B cell (primary cell): Measurements from ENCODE around the gene MVB12B. TPM values are rescaled to one million over a fixed set of nuclear protein-coding genes. Genes with fewer than 3 reads are reported as not detected.

Experiments
- ATAC-seq: fragments of 200-7000 bp; cut with Tn5 transposase; one replicate; pipeline ENCODE4 v1.10.0; 2021; ENCODE audit warnings: low read depth, mild to moderate bottlenecking, moderate number of reproducible peaks, moderate library complexity
- CTCF ChIA-PET: fragments of 350-600 bp; sonication (Branson Sonifier 250); formaldehyde crosslinking; loops from one replicate; lab custom pipeline; 2021; ENCODE audit warnings: antibody characterized with exemption, inconsistent platforms; lab: Charles Lee
- POLR2A ChIA-PET: fragments of 350-600 bp; sonication (Branson Sonifier 250); formaldehyde crosslinking; loops from one replicate; lab custom pipeline; 2021; ENCODE audit warnings: antibody characterized with exemption; lab: Charles Lee
- DNase-seq: peaks from one replicate; pipeline ENCODE4 v3.0.0; 2013
- H2AFZ ChIP-seq: 2 replicates; pipeline ENCODE4 v1.6.1; 2012; ENCODE audit warnings: mild to moderate bottlenecking, low read depth, low read length; ENCODE audit not compliant: insufficient read depth, poor library complexity, severe bottlenecking
- H3K27ac ChIP-seq, 2 donors: 1 replicate in 1 of 2; 2 replicates in 1 of 2; pipeline ENCODE4 v1.5.1; 2012 to 2013; ENCODE audit warnings: low read length in 2 of 2, mild to moderate bottlenecking in 2 of 2, moderate library complexity in 1 of 2
- H3K27me3 ChIP-seq, 4 experiments: fragments of 200-600 bp in 1 of 4; sonication (generic) in 1 of 4; replicated peaks in 1 of 4; 1 replicate in 2 of 4; 2 replicates in 2 of 4; pipeline versions ENCODE4 v1.6.1 to v1.7.0; 2013 to 2016; ENCODE audit warnings: low read length in 3 of 4, mild to moderate bottlenecking in 2 of 4, mixed read lengths in 1 of 4, moderate library complexity in 1 of 4; ENCODE audit not compliant: insufficient read depth in 4 of 4, control insufficient read depth in 3 of 4; ENCODE audit errors: control extremely low read depth in 1 of 4
- H3K36me3 ChIP-seq, 2 experiments: replicated peaks in 1 of 2; 1 replicate in 1 of 2; 2 replicates in 1 of 2; pipeline versions ENCODE4 v1.6.1 to v1.7.1; 2013; ENCODE audit warnings: low read length in 1 of 2; ENCODE audit not compliant: insufficient read depth in 2 of 2, control insufficient read depth in 1 of 2; ENCODE audit errors: control extremely low read depth in 1 of 2, extremely low read depth in 1 of 2
- H3K4me1 ChIP-seq, 2 donors: fragments of 200-600 bp in 1 of 2; sonication (generic) in 1 of 2; 1 replicate in 1 of 2; 2 replicates in 1 of 2; pipeline versions ENCODE4 v1.5.1 to v1.6.1; 2013 to 2017; ENCODE audit warnings: low read length in 2 of 2; ENCODE audit not compliant: control insufficient read depth in 2 of 2, insufficient read depth in 2 of 2
- H3K4me2 ChIP-seq: replicated peaks from 2 replicates; pipeline ENCODE3; 2012; ENCODE audit warnings: mild to moderate bottlenecking, low read depth, low read length; ENCODE audit not compliant: poor library complexity, severe bottlenecking
- H3K4me3 ChIP-seq, 5 experiments: fragments of 200-600 bp in 1 of 5; sonication (generic) in 1 of 5; 1 replicate in 3 of 5; 2 replicates in 2 of 5; pipeline versions ENCODE4 v1.5.1 to v1.7.0; 2011 to 2016; ENCODE audit warnings: low read length in 4 of 5, mild to moderate bottlenecking in 4 of 5, low read depth in 2 of 5, control low read depth in 1 of 5, moderate library complexity in 1 of 5; ENCODE audit not compliant: insufficient read depth in 1 of 5; ENCODE audit errors: control extremely low read depth in 1 of 5, extremely low read depth in 1 of 5
- H3K79me2 ChIP-seq: fragments of 200-600 bp; sonication (generic); one replicate; pipeline ENCODE4 v1.6.0; 2016; ENCODE audit warnings: low read length; ENCODE audit not compliant: control insufficient read depth, insufficient read depth
- H3K9ac ChIP-seq: fragments of 200-600 bp; sonication (generic); 2 replicates; pipeline ENCODE4 v1.6.1; 2017; ENCODE audit warnings: mild to moderate bottlenecking, low read length, moderate library complexity
- H3K9me3 ChIP-seq, 3 donors: one replicate each; pipeline versions ENCODE4 v1.6.1 to v1.7.1; 2013; ENCODE audit warnings: low read length in 2 of 3; ENCODE audit not compliant: control insufficient read depth in 2 of 3, insufficient read depth in 1 of 3; ENCODE audit errors: control extremely low read depth in 1 of 3
- H4K20me1 ChIP-seq: 2 replicates; pipeline ENCODE4 v1.6.0; 2012; ENCODE audit warnings: mild to moderate bottlenecking, low read length; ENCODE audit not compliant: insufficient read depth, control insufficient read depth, poor library complexity, severe bottlenecking
- H3K27ac Mint-ChIP-seq: one replicate; pipeline ENCODE4 v1.8.0; 2021; ENCODE audit warnings: mixed read lengths
- H3K27me3 Mint-ChIP-seq: one replicate; pipeline ENCODE4 v1.8.0; 2021; ENCODE audit warnings: mixed read lengths
- H3K4me1 Mint-ChIP-seq: one replicate; pipeline ENCODE4 v1.8.0; 2021; ENCODE audit warnings: mixed read lengths
- H3K4me3 Mint-ChIP-seq: one replicate; pipeline ENCODE4 v1.8.0; 2021; ENCODE audit warnings: mixed read lengths
- H3K9me3 Mint-ChIP-seq: one replicate; pipeline ENCODE4 v1.8.0; 2022; ENCODE audit warnings: mixed read lengths; ENCODE audit not compliant: insufficient read depth
- CTCF ChIP-seq: fragments of 200-600 bp; IDR thresholded peaks from one replicate; pipeline ENCODE4 v1.8.0; 2022; ENCODE audit warnings: antibody characterized with exemption, mild to moderate bottlenecking
- EZH2 ChIP-seq: IDR thresholded peaks from 2 replicates; pipeline ENCODE4 v1.6.1; 2012; ENCODE audit warnings: borderline replicate concordance, low read depth, mild to moderate bottlenecking, moderate library complexity, low read length; ENCODE audit not compliant: insufficient read depth, poor library complexity, severe bottlenecking
- WGBS: methylation state at CpG from one replicate; pipeline ENCODE4 v1.1.5; 2013; ENCODE audit warnings: missing lambda C conversion rate; ENCODE audit not compliant: insufficient coverage; 5-methylcytosine and 5-hydroxymethylcytosine counted together
- intact Hi-C: fragments of 100-400 bp; cut with micrococcal nuclease; formaldehyde crosslinking; loops from one replicate; pipeline ENCODE4 v1.10.0; 2022
- polyA plus RNA-seq: library from polyadenylated mRNA; depleted of rRNA; stranded (reverse); fragments of >200 nt; gene quantifications from 2 replicates; pipeline ENCODE4 v1.2.3, GENCODE V29; 2012
- total RNA-seq, 2 donors: library from RNA; stranded (reverse); fragments of 120-200 nt in 1 of 2; gene quantifications; 1 replicate in 1 of 2; 2 replicates in 1 of 2; pipeline versions ENCODE4 v1.2.3 to v1.2.4, GENCODE V29; 2013 to 2022

Gene MVB12B
- total and polyA plus RNA-seq, 2 donors (not counting 1 experiment from before 2014, with no cell fraction given), result 1.2 to 9.8 TPM

- no peak overlapping the region for H2AFZ ChIP-seq
- no peaks in the 10 kb centered on the region for H3K36me3 ChIP-seq
- Mint-ChIP-seq H3K4me1 (no peaks in the 10 kb centered on the region), H3K9me3 (no peaks in the 10 kb centered on the region), H3K27ac (no peak overlapping the region), H3K27me3 (no peaks in the 10 kb centered on the region), H3K4me3 (no peak overlapping the region)
- TF ChIP-seq CTCF (no peak), EZH2 (no peak)
- no peak overlapping the region for H3K4me2 ChIP-seq
- no peaks in the 10 kb centered on the region for H3K9me3 ChIP-seq
- no CpG with 5 or more reads among the region's 6 CpGs for WGBS
- no peak overlapping the region for H3K4me3 ChIP-seq
- no peaks in the 10 kb centered on the region for H3K27me3 ChIP-seq
- no peaks in the 10 kb centered on the region for H3K4me1 ChIP-seq
- intact Hi-C loops, result no loop called here
- no peaks in the 10 kb centered on the region for H4K20me1 ChIP-seq
- DNase-seq (no peak), ATAC-seq (no peak)
- H3K27ac ChIP-seq, result no peak overlapping the region
- H3K9ac ChIP-seq, result no peak overlapping the region
- H3K79me2 ChIP-seq, result no peaks in the 10 kb centered on the region
- ChIA-PET CTCF (interaction anchor here (1.5 kb wide), 1 partner anchor 39 kb away, joined by 6 read pairs; no protein-coding TSS in a partner anchor), POLR2A (no interaction called here)
Measured at GRCh38 chr9:126437268-126437666, 110.6 kb downstream of the MVB12B start.

GRCh38 chr9:126437701-126438100, 111.1 kb downstream of the MVB12B start:
- Histone ChIP-seq H2AFZ (no peak overlapping the region), H3K9me3 (no peaks in the 10 kb centered on the region), H3K27ac (no peak overlapping the region), H3K36me3 (no peaks in the 10 kb centered on the region), H3K27me3 (no peaks in the 10 kb centered on the region), H3K4me2 (no peak overlapping the region), H3K79me2 (no peaks in the 10 kb centered on the region), H3K4me3 (no peak overlapping the region), H4K20me1 (no peaks in the 10 kb centered on the region), H3K4me1 (no peaks in the 10 kb centered on the region), H3K9ac (no peak overlapping the region)
- ATAC-seq (no peak), DNase-seq (no peak)
- H3K27me3 Mint-ChIP-seq, result no peaks in the 10 kb centered on the region
- TF ChIP-seq CTCF (no peak), EZH2 (no peak)
- intact Hi-C loops, result no loop called here
- H3K9me3 Mint-ChIP-seq, result no peaks in the 10 kb centered on the region
- CTCF ChIA-PET, result no interaction called here
- WGBS, result no CpG with 5 or more reads among the region's 2 CpGs
- no peak overlapping the region for H3K4me3 Mint-ChIP-seq
- no peaks in the 10 kb centered on the region for H3K4me1 Mint-ChIP-seq
- POLR2A ChIA-PET, result no interaction called here
- no peak overlapping the region for H3K27ac Mint-ChIP-seq
